Measurements from ENCODE around the gene NTRK3. TPM values are rescaled to one million over a fixed set of nuclear protein-coding genes. Genes with fewer than 3 reads are reported as not detected.

Gene NTRK3
- total and polyA plus RNA-seq, 4 donors = 0.21 to 2.9 (median 0.32) TPM

GRCh38 chr15:88076328-88076727 lies 180.2 kb downstream of the NTRK3 start:
- no peak overlapping the region for H3K4me3 ChIP-seq (ENCODE audit: low read depth in 1 of 3, low read length in 3 of 3)
- TF ChIP-seq ZBTB33 (IDR thresholded peaks at IDR 0.05) (no peak), ATF3 (IDR thresholded peaks at IDR 0.05) (no peak), RXRA (IDR thresholded peaks at IDR 0.05) (no peak), CTCF (IDR thresholded peaks at IDR 0.05; ENCODE audit: low read depth, low read length, missing input control) (no peak), RAD21 (IDR thresholded peaks at IDR 0.05) (no peak), HNF4A (conservative IDR thresholded peaks at IDR 0.05) (no peak), FOXA1 (IDR thresholded peaks at IDR 0.05) (no peak), REST (IDR thresholded peaks at IDR 0.05) (no peak), YY1 (IDR thresholded peaks at IDR 0.05) (no peak), NR2F2 (IDR thresholded peaks at IDR 0.05) (no peak)
- no peaks in the 10 kb centered on the region for H3K9me3 ChIP-seq (ENCODE audit: control insufficient read depth in 4 of 4, low read length in 3 of 4)
- no peaks in the 10 kb centered on the region for H3K4me1 ChIP-seq (ENCODE audit: control insufficient read depth in 4 of 4, insufficient read depth in 4 of 4, low read length in 3 of 4)
- H3K36me3 ChIP-seq (ENCODE audit: control insufficient read depth in 4 of 4, insufficient read depth in 3 of 4, low read depth in 1 of 4, low read length in 3 of 4) = no peaks in the 10 kb centered on the region
- no peak overlapping the region for H3K27ac ChIP-seq (ENCODE audit: low read depth in 1 of 2, low read length in 2 of 2)
- H3K27me3 ChIP-seq (ENCODE audit: control insufficient read depth in 4 of 4, insufficient read depth in 4 of 4, low read length in 3 of 4) = peaks cover 0 to 3% (median 0%) of the 10 kb centered on the region in 4 donors
- WGBS = 78% methylated on average over 1 of the region's 1 CpG
- H3K9ac ChIP-seq (ENCODE audit: low read depth in 1 of 2, low read length in 2 of 2) = no peak overlapping the region
- no peak for DNase-seq (ENCODE audit: low spot score)

- WGBS = 72% methylated on average over 6 of the region's 6 CpGs
- no peak overlapping the region for H3K27ac ChIP-seq (ENCODE audit: low read depth in 1 of 2, low read length in 2 of 2)
- H3K36me3 ChIP-seq (ENCODE audit: control insufficient read depth in 4 of 4, insufficient read depth in 3 of 4, low read depth in 1 of 4, low read length in 3 of 4) = no peaks in the 10 kb centered on the region
- H3K4me1 ChIP-seq (ENCODE audit: control insufficient read depth in 4 of 4, insufficient read depth in 4 of 4, low read length in 3 of 4) = no peaks in the 10 kb centered on the region
- H3K9me3 ChIP-seq (ENCODE audit: control insufficient read depth in 4 of 4, low read length in 3 of 4) = no peaks in the 10 kb centered on the region
- no peak for DNase-seq (ENCODE audit: low spot score)
- H3K27me3 ChIP-seq (ENCODE audit: control insufficient read depth in 4 of 4, insufficient read depth in 4 of 4, low read length in 3 of 4) = peaks cover 0 to 3% (median 0%) of the 10 kb centered on the region in 4 donors
- no peak overlapping the region for H3K9ac ChIP-seq (ENCODE audit: low read depth in 1 of 2, low read length in 2 of 2)
- H3K4me3 ChIP-seq (ENCODE audit: low read depth in 1 of 3, low read length in 3 of 3) = no peak overlapping the region
- TF ChIP-seq GABPA (IDR thresholded peaks at IDR 0.05 in 1 of 2, conservative IDR thresholded peaks at IDR 0.05 in 1 of 2) (no peak), FOXA1 (IDR thresholded peaks at IDR 0.05) (no peak), TAF1 (conservative IDR thresholded peaks at IDR 0.05) (no peak), RAD21 (IDR thresholded peaks at IDR 0.05) (no peak), YY1 (IDR thresholded peaks at IDR 0.05) (no peak), MAX (IDR thresholded peaks at IDR 0.05) (no peak), CTCF (IDR thresholded peaks at IDR 0.05; ENCODE audit: low read depth, low read length, missing input control) (no peak), RXRA (IDR thresholded peaks at IDR 0.05) (no peak), ZBTB33 (IDR thresholded peaks at IDR 0.05) (no peak), HNF4A (conservative IDR thresholded peaks at IDR 0.05) (no peak), ATF3 (IDR thresholded peaks at IDR 0.05) (no peak), NR2F2 (IDR thresholded peaks at IDR 0.05) (no peak), SP1 (IDR thresholded peaks at IDR 0.05) (no peak), FOXA2 (IDR thresholded peaks at IDR 0.05) (no peak), JUND (IDR thresholded peaks at IDR 0.05) (no peak)
Measured at GRCh38 chr15:88075102-88075501, 181.4 kb downstream of the NTRK3 start.
